Calu3 (cell line): Measurements from ENCODE around the gene LCTL. TPM values are rescaled to one million over a fixed set of nuclear protein-coding genes. Genes with fewer than 3 reads are reported as not detected.

Experiments
- BruUV-seq: library from RNA; stranded (reverse); fragments of 400-500 nt; replicated peaks from 2 replicates; lab custom pipeline; 2021; lab: Mats Ljungman, UMichigan
- CTCF ChIA-PET: fragments of 300-600 bp; sonication (Branson Sonifier 250); formaldehyde crosslinking; loops from one replicate; lab custom pipeline; 2022; ENCODE audit warnings: antibody characterized with exemption; lab: Charles Lee
- DNase-seq: peaks from one replicate; pipeline ENCODE4 v3.0.0; 2022
- H3K27ac Mint-ChIP-seq: one replicate; pipeline ENCODE4 v1.8.0; 2022; ENCODE audit warnings: mixed read lengths; ENCODE audit not compliant: unreplicated experiment
- H3K27me3 Mint-ChIP-seq: one replicate; pipeline ENCODE4 v1.8.0; 2022; ENCODE audit warnings: mixed read lengths; ENCODE audit not compliant: unreplicated experiment
- H3K36me3 Mint-ChIP-seq: one replicate; pipeline ENCODE4 v1.8.0; 2022; ENCODE audit warnings: mild to moderate bottlenecking, moderate library complexity, mixed read lengths; ENCODE audit not compliant: insufficient read depth, unreplicated experiment
- H3K4me1 Mint-ChIP-seq: one replicate; pipeline ENCODE4 v1.8.0; 2022; ENCODE audit warnings: mild to moderate bottlenecking, low read depth, mixed read lengths; ENCODE audit not compliant: unreplicated experiment
- H3K4me3 Mint-ChIP-seq: one replicate; pipeline ENCODE4 v1.8.0; 2022; ENCODE audit warnings: mild to moderate bottlenecking, low read depth, moderate library complexity, mixed read lengths; ENCODE audit not compliant: unreplicated experiment
- H3K9me3 Mint-ChIP-seq: one replicate; pipeline ENCODE4 v1.8.0; 2022; ENCODE audit warnings: low read depth, mixed read lengths; ENCODE audit not compliant: unreplicated experiment
- CTCF ChIP-seq: fragments of 200-600 bp; IDR thresholded peaks from one replicate; pipeline ENCODE4 v1.8.0; 2022; ENCODE audit warnings: antibody characterized with exemption; ENCODE audit not compliant: unreplicated experiment
- intact Hi-C: fragments of 100-400 bp; cut with micrococcal nuclease; formaldehyde crosslinking; loops from one replicate; pipeline ENCODE4 v1.10.0; 2022; ENCODE audit not compliant: unreplicated experiment
- total RNA-seq: library from RNA; stranded (reverse); gene quantifications from 2 replicates; pipeline ENCODE4 v1.2.3, GENCODE V29; 2022

LCTL gene
- total RNA-seq, 1 experiment from 2014 or later, result 0.35 TPM

DNA sequence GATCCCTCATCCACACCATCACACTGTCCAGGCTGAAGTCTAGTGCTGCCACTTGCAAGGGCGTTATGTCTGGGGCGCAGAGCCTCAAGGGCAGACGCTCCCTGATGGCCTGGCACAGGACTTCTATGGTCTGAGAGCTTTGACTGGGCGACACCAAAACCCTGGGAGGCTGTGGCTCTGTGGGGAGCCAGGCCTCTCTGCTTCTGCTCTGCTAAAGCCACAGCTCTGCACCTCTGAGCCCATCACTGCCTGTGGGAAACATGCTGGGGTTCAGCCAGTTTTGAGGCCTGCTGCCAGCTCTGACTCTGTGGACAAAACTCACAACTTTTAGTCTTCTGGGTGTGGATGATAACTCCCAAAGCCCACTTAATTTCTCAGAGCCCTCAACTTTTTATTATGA, 6.3 kb upstream of the LCTL start:
- CTCF ChIA-PET, result no interaction called here
- intact Hi-C loops, result no loop called here
- DNase-seq, result no peak
- Mint-ChIP-seq H3K4me1 (peaks cover under 1% of the 10 kb centered on the region), H3K9me3 (no peaks in the 10 kb centered on the region), H3K27ac (no peak overlapping the region), H3K27me3 (peaks cover 17% of the 10 kb centered on the region), H3K36me3 (no peaks in the 10 kb centered on the region), H3K4me3 (no peak overlapping the region)
- no peak for TF ChIP-seq CTCF
- no TSS peak for BruUV-seq

GRCh38 chr15:66570842-66571478, 5.2 kb upstream of the LCTL start:
- Mint-ChIP-seq H3K36me3 (no peaks in the 10 kb centered on the region), H3K4me1 (peaks cover 12% of the 10 kb centered on the region), H3K9me3 (no peaks in the 10 kb centered on the region), H3K27me3 (peaks cover 17% of the 10 kb centered on the region), H3K27ac (no peak overlapping the region), H3K4me3 (no peak overlapping the region)
- intact Hi-C loops, result no loop called here
- BruUV-seq, result no TSS peak
- TF ChIP-seq CTCF, result no peak
- no peak for DNase-seq
- CTCF ChIA-PET, result no interaction called here

DNA sequence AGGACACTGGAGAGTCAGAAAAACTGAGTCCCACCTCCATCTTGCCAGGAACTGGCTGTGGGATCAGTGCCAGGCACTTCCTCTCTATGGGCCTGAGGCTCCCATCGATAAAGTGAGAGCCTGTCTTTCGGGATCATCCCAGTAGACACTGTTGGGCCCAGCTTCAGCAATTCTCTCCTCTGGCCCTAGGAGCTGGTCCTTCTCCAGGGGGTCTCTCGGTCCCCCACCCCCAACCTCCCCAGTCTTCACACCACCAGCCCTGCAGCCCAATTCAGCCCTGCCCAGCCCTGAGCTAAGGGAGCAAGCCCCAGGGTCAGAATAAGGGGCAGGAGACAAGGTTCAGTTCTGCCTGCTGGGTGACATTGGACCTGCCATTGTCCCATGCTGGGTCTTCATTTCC, 4.5 kb upstream of the LCTL start:
- TF ChIP-seq CTCF, result no peak
- H3K4me3 Mint-ChIP-seq, result no peak overlapping the region
- no TSS peak for BruUV-seq
- intact Hi-C loops, result no loop called here
- CTCF ChIA-PET, result no interaction called here
- peaks cover 17% of the 10 kb centered on the region for H3K27me3 Mint-ChIP-seq
- no peak overlapping the region for H3K27ac Mint-ChIP-seq
- H3K4me1 Mint-ChIP-seq, result peaks cover 13% of the 10 kb centered on the region
- H3K36me3 Mint-ChIP-seq, result no peaks in the 10 kb centered on the region
- H3K9me3 Mint-ChIP-seq, result no peaks in the 10 kb centered on the region
- DNase-seq, result no peak

DNA sequence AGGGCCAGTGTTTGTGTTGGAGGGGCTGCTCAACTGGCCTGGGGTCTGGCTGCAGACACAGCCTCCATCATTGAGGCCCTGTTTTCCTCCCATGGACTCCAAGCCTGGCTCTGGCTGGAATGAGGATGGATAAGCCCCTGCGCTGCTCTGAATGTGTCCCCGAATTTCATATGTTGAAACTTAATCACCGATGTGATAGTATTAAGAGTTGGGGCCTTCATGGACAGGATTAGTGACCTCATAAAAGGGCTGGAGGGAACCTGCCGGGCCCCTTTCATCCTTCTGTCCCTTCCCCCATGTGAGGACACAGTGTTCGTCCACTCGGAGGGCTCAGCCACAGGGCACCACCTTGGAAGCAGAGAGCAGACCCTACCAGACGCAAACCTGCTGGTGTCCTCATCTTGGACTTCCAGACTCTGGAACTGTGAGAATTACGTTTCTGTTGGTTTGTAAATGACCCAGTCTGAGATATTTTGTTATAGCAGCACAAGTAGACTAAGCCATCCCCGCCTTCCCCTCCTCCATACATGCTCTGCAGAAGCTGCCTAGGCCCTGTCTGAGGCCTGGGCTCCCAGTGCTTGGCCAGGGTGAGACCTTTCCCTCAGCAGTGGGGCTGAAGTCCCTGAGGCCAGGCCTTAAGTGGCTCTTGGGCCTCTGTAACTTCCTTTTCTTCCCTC, 3.8 kb upstream of the LCTL start:
- Mint-ChIP-seq H3K4me1 (peaks cover 13% of the 10 kb centered on the region), H3K27me3 (peaks cover 10% of the 10 kb centered on the region), H3K9me3 (no peaks in the 10 kb centered on the region), H3K36me3 (no peaks in the 10 kb centered on the region), H3K27ac (no peak overlapping the region), H3K4me3 (no peak overlapping the region)
- no peak for TF ChIP-seq CTCF
- DNase-seq, result no peak
- BruUV-seq, result no TSS peak
- CTCF ChIA-PET, result interaction anchor here (0.7 kb wide), 1 partner anchor 106 kb away, joined by 3 read pairs; no protein-coding TSS in a partner anchor
- intact Hi-C loops, result no loop called here
